MM.1S (cell line): ENCODE measurements around the gene NPC1L1.

Source experiments
- EZH2 ChIP-seq: fragments of 300-600 bp; sonication (generic); optimal IDR thresholded peaks from 2 replicates; pipeline ENCODE3; 2017; ENCODE audit warnings: low read depth, mild to moderate bottlenecking, antibody characterized with exemption, low read length, mixed read lengths
- EZH2phosphoT487 ChIP-seq: fragments of 300-600 bp; sonication (generic); IDR thresholded peaks from 2 replicates; pipeline ENCODE4 v1.6.1; 2018; ENCODE audit warnings: antibody characterized with exemption, low read length
- TF ChIP-seq, protein P1 (sequence below): fragments of 300-600 bp; sonication (generic); IDR thresholded peaks from 2 replicates; pipeline ENCODE4 v1.5.1; 2016; ENCODE audit warnings: antibody characterized with exemption, low read length, mixed read lengths

DNA sequence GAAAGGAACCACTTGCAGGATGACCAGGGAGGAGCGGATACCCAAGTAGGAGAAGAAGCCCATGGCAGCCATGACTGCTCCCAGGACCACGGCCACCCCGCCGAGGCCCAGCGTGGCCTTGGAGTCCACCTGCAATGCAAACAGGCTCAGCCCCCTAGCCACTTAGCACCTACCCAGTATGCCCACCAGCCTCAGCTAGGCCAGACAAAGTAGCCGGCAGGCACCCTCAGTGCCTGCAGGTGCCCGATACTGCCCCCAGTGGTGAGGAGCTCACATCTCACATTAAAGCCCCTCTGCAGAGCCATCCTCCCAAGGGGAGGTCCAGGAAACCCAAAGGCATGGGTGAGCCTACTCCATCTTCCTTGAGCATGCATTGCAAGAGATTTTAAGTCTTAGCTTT, 6.6 kb downstream of the NPC1L1 start:
- TF ChIP-seq, protein P1, sequence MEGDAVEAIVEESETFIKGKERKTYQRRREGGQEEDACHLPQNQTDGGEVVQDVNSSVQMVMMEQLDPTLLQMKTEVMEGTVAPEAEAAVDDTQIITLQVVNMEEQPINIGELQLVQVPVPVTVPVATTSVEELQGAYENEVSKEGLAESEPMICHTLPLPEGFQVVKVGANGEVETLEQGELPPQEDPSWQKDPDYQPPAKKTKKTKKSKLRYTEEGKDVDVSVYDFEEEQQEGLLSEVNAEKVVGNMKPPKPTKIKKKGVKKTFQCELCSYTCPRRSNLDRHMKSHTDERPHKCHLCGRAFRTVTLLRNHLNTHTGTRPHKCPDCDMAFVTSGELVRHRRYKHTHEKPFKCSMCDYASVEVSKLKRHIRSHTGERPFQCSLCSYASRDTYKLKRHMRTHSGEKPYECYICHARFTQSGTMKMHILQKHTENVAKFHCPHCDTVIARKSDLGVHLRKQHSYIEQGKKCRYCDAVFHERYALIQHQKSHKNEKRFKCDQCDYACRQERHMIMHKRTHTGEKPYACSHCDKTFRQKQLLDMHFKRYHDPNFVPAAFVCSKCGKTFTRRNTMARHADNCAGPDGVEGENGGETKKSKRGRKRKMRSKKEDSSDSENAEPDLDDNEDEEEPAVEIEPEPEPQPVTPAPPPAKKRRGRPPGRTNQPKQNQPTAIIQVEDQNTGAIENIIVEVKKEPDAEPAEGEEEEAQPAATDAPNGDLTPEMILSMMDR = peak; percentile 81
- TF ChIP-seq EZH2 = no peak
- TF ChIP-seq EZH2phosphoT487 = no peak
